GM23338 (cell line): ENCODE measurements around the gene AOPEP.

Experiments
- CREB1 ChIP-seq: fragments of 250-450 bp; sonication (Bioruptor Pico); IDR thresholded peaks from 2 replicates; pipeline ENCODE4 v1.5.0; 2020; ENCODE audit warnings: low read depth, mild to moderate bottlenecking, moderate library complexity
- CTCF ChIP-seq, 2 experiments: fragments of 200-600 bp in 1 of 2; sonication (generic) in 1 of 2; conservative IDR thresholded peaks; 2 replicates each; pipeline versions ENCODE4 v1.5.1 to v1.6.1; 2016 to 2017; ENCODE audit warnings: antibody characterized with exemption in 2 of 2, low read depth in 2 of 2, mild to moderate bottlenecking in 2 of 2, moderate library complexity in 1 of 2
- ETS1 ChIP-seq: IDR thresholded peaks from 2 replicates; pipeline ENCODE4 v1.6.1; 2016; ENCODE audit warnings: antibody characterized with exemption
- EZH2 ChIP-seq: fragments of 200-600 bp; sonication (generic); IDR thresholded peaks from one replicate; pipeline ENCODE4 v1.8.0; 2017; ENCODE audit warnings: antibody characterized with exemption, mild to moderate bottlenecking, low read depth; ENCODE audit not compliant: unreplicated experiment
- EZH2phosphoT487 ChIP-seq: fragments of 200-600 bp; sonication (generic); IDR thresholded peaks from one replicate; pipeline ENCODE4 v1.8.1; 2018; ENCODE audit warnings: antibody characterized with exemption; ENCODE audit not compliant: unreplicated experiment
- NANOG ChIP-seq: IDR thresholded peaks from 2 replicates; pipeline ENCODE4 v1.6.1; 2016; ENCODE audit warnings: antibody characterized with exemption, borderline replicate concordance
- POLR2AphosphoS5 ChIP-seq: IDR thresholded peaks from 2 replicates; pipeline ENCODE4 v1.6.1; 2016; ENCODE audit warnings: antibody characterized with exemption, low read depth
- REST ChIP-seq: IDR thresholded peaks from one replicate; pipeline ENCODE4 v1.6.1; 2018; ENCODE audit warnings: antibody characterized with exemption; ENCODE audit not compliant: unreplicated experiment
- STAT1 ChIP-seq: IDR thresholded peaks from one replicate; pipeline ENCODE4 v1.6.1; 2016; ENCODE audit warnings: antibody characterized with exemption; ENCODE audit not compliant: unreplicated experiment
- ZNF462 ChIP-seq: fragments of 250-450 bp; sonication (Bioruptor Pico); IDR thresholded peaks from 2 replicates; pipeline ENCODE4 v1.5.0; 2020; ENCODE audit warnings: mild to moderate bottlenecking, moderate library complexity

GRCh38 chr9:94719878-94720277 lies 6.6 kb upstream of the AOPEP start:
- TF ChIP-seq CTCF (conservative IDR thresholded peaks at IDR 0.05; ENCODE audit: low read depth in 2 of 2) (no peak), POLR2AphosphoS5 (no peak), STAT1 (no peak), EZH2 (no peak), EZH2phosphoT487 (no peak), ZNF462 (no peak), REST (no peak), CREB1 (no peak), ETS1 (no peak), NANOG (no peak)
